Calu3 (cell line): ENCODE measurements around the gene ATG7. TPM values are rescaled to one million over a fixed set of nuclear protein-coding genes. Genes with fewer than 3 reads are reported as not detected.

ENCODE experiments used
- BruUV-seq: library from RNA; stranded (reverse); fragments of 400-500 nt; replicated peaks from 2 replicates; lab custom pipeline; 2021; lab: Mats Ljungman, UMichigan
- CTCF ChIA-PET: fragments of 300-600 bp; sonication (Branson Sonifier 250); formaldehyde crosslinking; loops from one replicate; lab custom pipeline; 2022; ENCODE audit warnings: antibody characterized with exemption; lab: Charles Lee
- DNase-seq: peaks from one replicate; pipeline ENCODE4 v3.0.0; 2022
- H3K27ac Mint-ChIP-seq: one replicate; pipeline ENCODE4 v1.8.0; 2022; ENCODE audit warnings: mixed read lengths; ENCODE audit not compliant: unreplicated experiment
- H3K27me3 Mint-ChIP-seq: one replicate; pipeline ENCODE4 v1.8.0; 2022; ENCODE audit warnings: mixed read lengths; ENCODE audit not compliant: unreplicated experiment
- H3K36me3 Mint-ChIP-seq: one replicate; pipeline ENCODE4 v1.8.0; 2022; ENCODE audit warnings: mild to moderate bottlenecking, moderate library complexity, mixed read lengths; ENCODE audit not compliant: insufficient read depth, unreplicated experiment
- H3K4me1 Mint-ChIP-seq: one replicate; pipeline ENCODE4 v1.8.0; 2022; ENCODE audit warnings: mild to moderate bottlenecking, low read depth, mixed read lengths; ENCODE audit not compliant: unreplicated experiment
- H3K4me3 Mint-ChIP-seq: one replicate; pipeline ENCODE4 v1.8.0; 2022; ENCODE audit warnings: mild to moderate bottlenecking, low read depth, moderate library complexity, mixed read lengths; ENCODE audit not compliant: unreplicated experiment
- H3K9me3 Mint-ChIP-seq: one replicate; pipeline ENCODE4 v1.8.0; 2022; ENCODE audit warnings: low read depth, mixed read lengths; ENCODE audit not compliant: unreplicated experiment
- intact Hi-C: fragments of 100-400 bp; cut with micrococcal nuclease; formaldehyde crosslinking; loops from one replicate; pipeline ENCODE4 v1.10.0; 2022; ENCODE audit not compliant: unreplicated experiment
- total RNA-seq: library from RNA; stranded (reverse); gene quantifications from 2 replicates; pipeline ENCODE4 v1.2.3, GENCODE V29; 2022
- TF ChIP-seq, protein P1 (sequence below): fragments of 200-600 bp; IDR thresholded peaks from one replicate; pipeline ENCODE4 v1.8.0; 2022; ENCODE audit warnings: antibody characterized with exemption; ENCODE audit not compliant: unreplicated experiment

ATG7 gene
- total RNA-seq, 1 experiment from 2014 or later, result 37.3 TPM

GRCh38 chr3:11539218-11539617, 267.0 kb downstream of the ATG7 start:
- Mint-ChIP-seq H3K9me3 (no peaks in the 10 kb centered on the region), H3K4me1 (no peaks in the 10 kb centered on the region), H3K4me3 (no peak overlapping the region), H3K36me3 (no peaks in the 10 kb centered on the region), H3K27ac (no peak overlapping the region), H3K27me3 (no peaks in the 10 kb centered on the region)
- no TSS peak for BruUV-seq
- TF ChIP-seq, protein P1, sequence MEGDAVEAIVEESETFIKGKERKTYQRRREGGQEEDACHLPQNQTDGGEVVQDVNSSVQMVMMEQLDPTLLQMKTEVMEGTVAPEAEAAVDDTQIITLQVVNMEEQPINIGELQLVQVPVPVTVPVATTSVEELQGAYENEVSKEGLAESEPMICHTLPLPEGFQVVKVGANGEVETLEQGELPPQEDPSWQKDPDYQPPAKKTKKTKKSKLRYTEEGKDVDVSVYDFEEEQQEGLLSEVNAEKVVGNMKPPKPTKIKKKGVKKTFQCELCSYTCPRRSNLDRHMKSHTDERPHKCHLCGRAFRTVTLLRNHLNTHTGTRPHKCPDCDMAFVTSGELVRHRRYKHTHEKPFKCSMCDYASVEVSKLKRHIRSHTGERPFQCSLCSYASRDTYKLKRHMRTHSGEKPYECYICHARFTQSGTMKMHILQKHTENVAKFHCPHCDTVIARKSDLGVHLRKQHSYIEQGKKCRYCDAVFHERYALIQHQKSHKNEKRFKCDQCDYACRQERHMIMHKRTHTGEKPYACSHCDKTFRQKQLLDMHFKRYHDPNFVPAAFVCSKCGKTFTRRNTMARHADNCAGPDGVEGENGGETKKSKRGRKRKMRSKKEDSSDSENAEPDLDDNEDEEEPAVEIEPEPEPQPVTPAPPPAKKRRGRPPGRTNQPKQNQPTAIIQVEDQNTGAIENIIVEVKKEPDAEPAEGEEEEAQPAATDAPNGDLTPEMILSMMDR, result no peak
- CTCF ChIA-PET, result no interaction called here
- no peak for DNase-seq
- intact Hi-C loops, result no loop called here

DNA sequence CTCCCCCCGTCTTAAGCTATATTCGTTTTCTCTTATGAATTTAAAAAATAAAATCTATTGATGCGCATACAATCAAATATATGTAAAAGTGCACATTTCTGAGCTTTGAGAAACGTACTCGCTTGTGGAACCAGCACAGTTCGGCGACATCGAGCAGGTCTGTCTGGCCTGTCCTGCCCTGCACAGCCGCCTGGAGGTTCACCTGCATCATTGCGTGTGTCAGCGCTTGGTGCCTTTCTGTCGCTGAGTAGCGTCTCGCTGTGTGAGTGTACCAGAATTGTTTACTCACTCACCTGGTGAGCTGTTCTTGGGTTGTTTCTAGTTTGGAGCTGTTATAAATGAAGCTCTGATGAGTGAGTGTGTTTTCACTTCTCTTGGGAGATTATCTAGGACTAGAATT, 267.5 kb downstream of the ATG7 start:
- DNase-seq, result no peak
- no peak overlapping the region for H3K4me3 Mint-ChIP-seq
- no TSS peak for BruUV-seq
- no peaks in the 10 kb centered on the region for H3K9me3 Mint-ChIP-seq
- TF ChIP-seq, protein P1, result no peak
- no peaks in the 10 kb centered on the region for H3K4me1 Mint-ChIP-seq
- H3K36me3 Mint-ChIP-seq, result peaks cover 1% of the 10 kb centered on the region
- no peak overlapping the region for H3K27ac Mint-ChIP-seq
- CTCF ChIA-PET, result no interaction called here
- no peaks in the 10 kb centered on the region for H3K27me3 Mint-ChIP-seq
- intact Hi-C loops, result no loop called here

GRCh38 chr3:11541321-11542303, 269.4 kb downstream of the ATG7 start:
- intact Hi-C loops, result no loop called here
- no TSS peak for BruUV-seq
- H3K4me1 Mint-ChIP-seq, result no peaks in the 10 kb centered on the region
- no peak overlapping the region for H3K27ac Mint-ChIP-seq
- H3K9me3 Mint-ChIP-seq, result no peaks in the 10 kb centered on the region
- TF ChIP-seq, protein P1, result no peak
- H3K4me3 Mint-ChIP-seq, result no peak overlapping the region
- DNase-seq, result no peak
- CTCF ChIA-PET, result no interaction called here
- no peaks in the 10 kb centered on the region for H3K27me3 Mint-ChIP-seq
- H3K36me3 Mint-ChIP-seq, result peaks cover 4% of the 10 kb centered on the region

GRCh38 chr3:11542551-11542950, 270.4 kb downstream of the ATG7 start:
- Mint-ChIP-seq H3K9me3 (no peaks in the 10 kb centered on the region), H3K36me3 (peaks cover 4% of the 10 kb centered on the region), H3K27ac (no peak overlapping the region), H3K4me3 (no peak overlapping the region), H3K27me3 (no peaks in the 10 kb centered on the region), H3K4me1 (no peaks in the 10 kb centered on the region)
- CTCF ChIA-PET, result no interaction called here
- DNase-seq, result no peak
- no TSS peak for BruUV-seq
- intact Hi-C loops, result no loop called here
- TF ChIP-seq, protein P1, result no peak
